NCI-H748 (cell line): ENCODE results near the gene ADGRD1.
A peak's percentile ranks its signal among the peaks of the same experiment; 100 is the strongest.
"Not testable (repeated sequence)": the region's sequence is repeated elsewhere in the genome, so short reads cannot be mapped to it uniquely, and the experiment has no call there.

Experiments
- DNase-seq: peaks from one replicate; lab custom pipeline; 2025; ENCODE audit not compliant: unreplicated experiment; lab: John Stamatoyannopoulos, UW

ADGRD1 gene

GRCh38 chr12:130953771-130954543 is at the start of gene ADGRD1:
Gene ADGRD1 (plus strand): TSS chr12:130953907. CDS start chr12:130954466, 559 bp downstream.
- no peak for DNase-seq

GRCh38 chr12:130904064-130904463 is 49.6 kb upstream of the ADGRD1 start:
- no peak for DNase-seq

GRCh38 chr12:130904936-130905455 is 48.7 kb upstream of the ADGRD1 start:
- DNase-seq = not testable (repeated sequence)

- DNase-seq = no peak
Observed at GRCh38 chr12:130909111-130909510, 44.6 kb upstream of the ADGRD1 start.

- no peak for DNase-seq
Observed at GRCh38 chr12:130911193-130911592, 42.5 kb upstream of the ADGRD1 start.

GRCh38 chr12:130911933-130912332 is 41.8 kb upstream of the ADGRD1 start:
- no peak for DNase-seq

GRCh38 chr12:130916241-130916911 is 37.3 kb upstream of the ADGRD1 start:
- DNase-seq = peak; percentile 84

GRCh38 chr12:130917607-130918006 is 36.1 kb upstream of the ADGRD1 start:
- no peak for DNase-seq

- no peak for DNase-seq
Observed at GRCh38 chr12:130919086-130919485, 34.6 kb upstream of the ADGRD1 start.

GRCh38 chr12:130920119-130920703 is 33.5 kb upstream of the ADGRD1 start:
- no peak for DNase-seq

GRCh38 chr12:130920723-130921381 is 32.9 kb upstream of the ADGRD1 start:
- no peak for DNase-seq

- DNase-seq = no peak
Observed at GRCh38 chr12:130922511-130922953, 31.2 kb upstream of the ADGRD1 start.

GRCh38 chr12:130924966-130925665 is 28.6 kb upstream of the ADGRD1 start:
- DNase-seq = no peak

- no peak for DNase-seq
Observed at GRCh38 chr12:130925666-130926015, 28.1 kb upstream of the ADGRD1 start.

GRCh38 chr12:130929363-130929762 is 24.3 kb upstream of the ADGRD1 start:
- no peak for DNase-seq

- DNase-seq = no peak
Observed at GRCh38 chr12:130932061-130932930, 21.4 kb upstream of the ADGRD1 start.

GRCh38 chr12:130933269-130933995 is 20.3 kb upstream of the ADGRD1 start:
- peak; percentile 45 for DNase-seq

GRCh38 chr12:130934753-130935152 is 19.0 kb upstream of the ADGRD1 start:
- no peak for DNase-seq

GRCh38 chr12:130936561-130936960 is 17.1 kb upstream of the ADGRD1 start:
- DNase-seq = no peak
